GM12872 (cell line): Measurements from ENCODE around the gene MANEA.

ENCODE experiments used
- TF ChIP-seq, protein P1 (sequence below): IDR thresholded peaks from 3 replicates; pipeline ENCODE4 v1.5.1; 2011; ENCODE audit warnings: low read depth, mild to moderate bottlenecking, low read length, moderate library complexity; ENCODE audit not compliant: insufficient read depth

The MANEA gene

DNA sequence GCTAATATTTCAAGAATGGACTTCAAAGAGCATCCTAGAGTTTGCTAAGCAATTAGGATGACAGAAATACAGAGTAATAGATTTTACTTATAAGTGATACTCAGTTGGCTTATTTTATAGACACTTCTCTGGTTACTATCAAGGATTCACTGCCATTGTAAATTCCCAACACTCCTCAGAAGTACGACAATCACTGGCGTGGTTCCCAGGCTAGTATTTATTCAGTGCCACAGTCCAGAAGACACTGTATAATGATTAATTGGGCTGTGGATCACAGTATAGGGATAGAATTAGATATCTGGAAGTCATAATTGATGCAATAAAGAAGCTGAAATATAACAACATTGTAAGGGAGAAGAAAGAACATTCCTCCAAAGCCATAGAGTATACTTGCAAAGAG, 15.7 kb downstream of the MANEA start:
- TF ChIP-seq, protein P1, sequence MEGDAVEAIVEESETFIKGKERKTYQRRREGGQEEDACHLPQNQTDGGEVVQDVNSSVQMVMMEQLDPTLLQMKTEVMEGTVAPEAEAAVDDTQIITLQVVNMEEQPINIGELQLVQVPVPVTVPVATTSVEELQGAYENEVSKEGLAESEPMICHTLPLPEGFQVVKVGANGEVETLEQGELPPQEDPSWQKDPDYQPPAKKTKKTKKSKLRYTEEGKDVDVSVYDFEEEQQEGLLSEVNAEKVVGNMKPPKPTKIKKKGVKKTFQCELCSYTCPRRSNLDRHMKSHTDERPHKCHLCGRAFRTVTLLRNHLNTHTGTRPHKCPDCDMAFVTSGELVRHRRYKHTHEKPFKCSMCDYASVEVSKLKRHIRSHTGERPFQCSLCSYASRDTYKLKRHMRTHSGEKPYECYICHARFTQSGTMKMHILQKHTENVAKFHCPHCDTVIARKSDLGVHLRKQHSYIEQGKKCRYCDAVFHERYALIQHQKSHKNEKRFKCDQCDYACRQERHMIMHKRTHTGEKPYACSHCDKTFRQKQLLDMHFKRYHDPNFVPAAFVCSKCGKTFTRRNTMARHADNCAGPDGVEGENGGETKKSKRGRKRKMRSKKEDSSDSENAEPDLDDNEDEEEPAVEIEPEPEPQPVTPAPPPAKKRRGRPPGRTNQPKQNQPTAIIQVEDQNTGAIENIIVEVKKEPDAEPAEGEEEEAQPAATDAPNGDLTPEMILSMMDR, result no peak

DNA sequence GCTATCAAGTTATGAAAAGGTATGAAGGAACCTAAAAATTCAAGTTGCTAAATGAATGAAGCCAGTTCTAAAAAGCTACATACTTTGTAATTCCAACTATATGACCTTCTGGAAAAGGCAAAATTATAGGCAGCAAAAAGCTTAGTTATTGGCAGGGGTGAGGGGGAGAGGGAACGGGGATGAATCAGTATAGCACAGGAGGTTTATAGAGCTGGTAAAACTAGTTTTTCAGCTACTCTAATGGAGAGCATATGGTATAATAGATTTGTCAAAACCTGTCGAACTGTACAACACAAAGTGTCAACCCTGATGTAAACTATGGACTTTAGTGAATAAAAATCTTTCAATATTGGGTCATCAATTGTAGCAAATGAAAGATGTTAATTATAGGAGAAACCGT, 18.7 kb downstream of the MANEA start:
- TF ChIP-seq, protein P1, result no peak

DNA sequence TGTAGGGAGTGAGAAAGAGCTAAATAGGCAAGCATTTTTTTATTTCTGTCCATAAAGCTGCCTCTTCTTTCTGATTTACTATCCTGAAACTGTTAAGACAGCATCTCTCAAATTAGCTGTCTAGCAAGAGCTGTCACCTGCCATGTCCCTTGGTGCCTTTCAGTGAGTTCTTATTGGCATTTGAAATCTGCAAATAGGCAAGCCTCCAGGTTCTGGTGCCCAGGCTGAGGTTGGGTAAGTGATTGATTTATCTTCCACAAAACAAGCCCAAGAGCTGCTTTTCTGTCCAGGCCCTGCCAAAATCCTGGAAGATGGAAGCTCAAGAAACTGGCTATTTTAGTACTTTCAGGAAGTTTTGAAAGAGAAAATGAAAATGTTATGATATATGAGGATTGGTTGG, 22.4 kb downstream of the MANEA start:
- TF ChIP-seq, protein P1, result no peak

DNA sequence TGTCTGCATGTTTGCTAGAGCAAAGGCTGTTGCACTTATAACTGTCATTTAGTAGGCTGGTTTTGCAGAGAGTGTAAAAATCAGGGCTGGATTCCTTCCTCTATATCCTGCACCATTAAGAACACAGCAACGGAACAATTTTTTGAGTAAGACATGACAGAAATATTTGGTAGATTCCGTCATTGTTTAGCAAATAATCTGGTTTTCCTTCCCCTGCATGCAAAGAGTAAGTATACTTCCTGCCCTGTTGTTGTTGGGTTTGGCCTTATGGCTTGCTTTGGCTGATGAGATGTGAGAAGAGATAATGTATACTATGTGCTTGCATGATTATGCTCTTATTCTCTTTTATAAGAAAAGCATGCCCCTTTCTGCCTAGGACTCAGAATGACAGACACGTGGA, 23.8 kb downstream of the MANEA start:
- TF ChIP-seq, protein P1, result no peak

DNA sequence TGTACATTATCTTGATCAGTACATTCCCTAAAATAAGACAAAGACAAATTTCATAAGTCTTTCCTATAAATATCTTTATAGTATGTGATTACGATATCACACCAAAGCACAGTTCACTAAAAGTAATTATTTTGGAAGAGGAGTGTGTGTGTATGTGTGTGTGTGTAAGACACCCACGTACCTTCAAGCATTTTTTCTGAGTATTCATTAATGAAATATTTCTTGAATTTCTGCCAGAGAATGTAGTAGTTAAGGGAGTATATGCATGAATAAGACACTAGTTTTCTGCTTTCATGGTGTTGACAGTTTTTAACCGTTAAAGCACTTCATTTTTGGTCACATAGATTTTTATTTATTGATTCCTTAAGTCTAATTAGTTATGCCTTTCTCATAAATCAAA, 36.8 kb downstream of the MANEA start:
- TF ChIP-seq, protein P1, result no peak

DNA sequence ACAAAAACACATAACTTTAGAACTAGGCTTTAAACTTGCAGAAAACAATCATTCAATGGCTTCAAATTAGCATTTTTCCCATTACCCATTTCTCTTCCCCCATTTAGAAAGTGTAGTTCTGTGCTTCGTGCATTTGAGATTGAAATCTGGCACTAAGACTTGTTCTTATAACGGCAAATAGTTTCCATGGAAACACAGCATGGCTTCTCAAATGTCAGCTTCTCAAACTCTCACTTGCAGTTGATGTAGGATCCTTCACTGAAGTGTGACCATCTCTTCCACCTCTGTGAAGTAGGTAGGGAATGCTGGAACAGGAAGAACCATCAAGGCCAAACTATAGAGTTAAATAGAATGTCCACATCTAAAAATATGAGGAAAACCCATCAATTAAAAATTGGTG, 52.2 kb downstream of the MANEA start:
- TF ChIP-seq, protein P1, result no peak

DNA sequence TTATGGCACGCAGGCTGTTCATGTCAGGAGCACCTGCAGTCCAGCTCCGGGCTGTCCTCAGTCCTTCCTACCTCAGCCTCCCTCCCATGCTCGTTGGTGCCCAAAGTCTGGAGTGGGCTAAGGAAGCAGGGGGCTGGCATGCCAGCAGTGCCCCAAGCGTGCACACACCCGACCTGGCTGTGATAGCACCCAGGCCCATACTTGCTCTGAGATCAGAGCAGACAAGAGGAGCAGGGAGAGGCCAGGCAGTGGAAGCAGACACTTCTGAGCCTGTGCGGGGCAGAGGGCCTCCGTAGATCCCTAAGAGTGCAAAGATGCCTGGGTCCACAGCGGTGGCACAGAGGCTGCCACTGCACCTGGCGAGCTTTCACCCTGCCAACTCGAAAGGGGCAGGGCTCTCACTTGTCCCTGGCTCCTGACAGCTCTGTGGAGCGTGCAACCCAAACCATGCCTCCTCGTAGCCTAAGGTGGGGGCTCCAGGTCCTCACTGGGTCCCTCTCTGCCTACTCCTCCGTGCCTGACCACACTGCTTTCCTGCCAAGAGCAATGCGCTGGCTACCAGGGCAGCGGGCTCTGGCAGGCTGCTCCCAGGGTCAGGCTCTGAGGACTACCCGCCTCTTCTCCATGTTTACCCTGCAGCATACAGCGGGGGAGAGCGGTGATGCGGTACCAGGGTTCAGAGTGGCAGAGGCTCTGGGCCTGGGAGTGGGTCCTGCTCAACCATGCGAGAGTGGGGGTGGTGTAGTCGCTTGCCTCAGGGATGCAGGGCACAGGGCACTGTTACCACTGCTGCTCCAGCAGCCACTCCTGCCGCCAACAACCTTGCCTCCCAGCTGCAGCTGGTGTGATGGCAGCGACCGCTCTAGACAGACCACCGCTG, 59.5 kb downstream of the MANEA start:
- TF ChIP-seq, protein P1, result no peak
